ENCODE data around the gene SMYD3.
"Not testable (repeated sequence)": the region's sequence is repeated elsewhere in the genome, so short reads cannot be mapped to it uniquely, and the experiment has no call there.

Gene SMYD3

GRCh38 chr1:246037832-246038231 is 469.2 kb downstream of the SMYD3 start:
- no peak for DNase-seq (ENCODE audit: low read depth in 1 of 2, low spot score in 1 of 2)

- no peak for DNase-seq (ENCODE audit: low read depth in 1 of 2, low spot score in 1 of 2)
Measured at GRCh38 chr1:246036175-246036574, 470.9 kb downstream of the SMYD3 start.

GRCh38 chr1:246035060-246035541 is 472.0 kb downstream of the SMYD3 start:
- DNase-seq (ENCODE audit: low read depth in 1 of 2, low spot score in 1 of 2): no peak

DNA sequence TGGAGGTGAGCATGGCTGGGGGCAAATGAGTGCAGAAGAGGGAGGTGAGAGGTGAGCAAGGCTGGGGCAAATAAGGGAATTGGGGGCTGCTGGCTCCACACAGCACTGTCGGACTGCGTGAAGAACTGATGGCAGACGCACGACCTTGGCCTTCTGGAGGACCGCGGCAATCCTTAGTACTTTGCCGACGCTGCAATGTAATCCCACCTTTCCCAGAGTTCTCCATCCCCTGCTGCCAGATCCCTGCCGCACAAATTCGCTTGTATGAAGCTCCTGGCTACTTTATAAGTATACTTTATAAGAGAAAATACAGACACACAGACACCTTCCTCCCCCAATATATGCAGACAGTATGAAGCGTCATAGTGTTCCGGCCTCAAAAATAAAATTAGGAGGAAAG is 472.4 kb downstream of the SMYD3 start:
- DNase-seq (ENCODE audit: low read depth in 1 of 2, low spot score in 1 of 2): no peak

DNA sequence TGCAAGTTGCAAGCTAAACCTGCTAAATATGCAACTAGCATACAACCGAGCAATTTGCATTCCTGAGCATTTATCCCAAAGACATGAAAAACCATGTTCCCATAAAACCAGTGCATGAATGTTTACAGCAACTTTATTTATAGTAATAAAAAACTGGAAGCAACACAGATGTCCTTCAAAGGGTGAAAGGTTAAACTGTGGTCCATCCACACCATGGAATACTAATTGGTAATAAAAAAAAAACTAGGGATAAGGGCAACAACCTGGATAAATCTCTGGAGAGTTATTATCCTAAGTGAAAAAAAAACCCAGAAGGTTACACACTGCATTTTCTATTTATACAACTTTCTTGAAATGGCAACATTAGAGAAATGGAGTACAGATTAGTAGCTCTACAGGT is 474.1 kb downstream of the SMYD3 start:
- DNase-seq (ENCODE audit: low read depth in 1 of 2, low spot score in 1 of 2): no peak

DNA sequence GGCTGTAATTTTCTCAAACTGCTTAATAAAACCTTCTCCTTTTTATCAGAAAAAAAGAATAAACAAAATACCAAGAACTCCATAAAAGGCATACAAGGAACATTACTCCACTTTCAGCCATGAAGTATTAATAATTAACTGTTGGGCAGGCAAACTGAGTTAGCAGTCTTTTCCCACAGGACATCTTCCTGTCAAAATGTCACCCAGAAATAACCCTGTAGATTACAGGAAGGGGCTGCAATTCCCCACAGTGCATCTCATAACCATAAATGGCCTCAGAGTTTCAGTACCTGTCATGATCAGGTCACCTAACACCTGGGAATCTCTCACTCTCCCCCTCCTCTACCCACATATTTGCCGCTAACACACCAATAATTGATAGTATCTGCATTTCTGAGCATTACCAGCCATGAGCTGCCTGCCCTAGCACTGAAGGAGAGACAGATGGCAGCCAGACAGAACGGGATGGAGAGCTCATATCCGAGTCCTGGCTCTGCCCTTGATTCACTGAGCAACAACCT is 475.0 kb downstream of the SMYD3 start:
- DNase-seq (ENCODE audit: low read depth in 1 of 2, low spot score in 1 of 2): no peak

GRCh38 chr1:246029616-246030015 is 477.5 kb downstream of the SMYD3 start:
- DNase-seq (ENCODE audit: low read depth in 1 of 2, low spot score in 1 of 2): no peak

DNA sequence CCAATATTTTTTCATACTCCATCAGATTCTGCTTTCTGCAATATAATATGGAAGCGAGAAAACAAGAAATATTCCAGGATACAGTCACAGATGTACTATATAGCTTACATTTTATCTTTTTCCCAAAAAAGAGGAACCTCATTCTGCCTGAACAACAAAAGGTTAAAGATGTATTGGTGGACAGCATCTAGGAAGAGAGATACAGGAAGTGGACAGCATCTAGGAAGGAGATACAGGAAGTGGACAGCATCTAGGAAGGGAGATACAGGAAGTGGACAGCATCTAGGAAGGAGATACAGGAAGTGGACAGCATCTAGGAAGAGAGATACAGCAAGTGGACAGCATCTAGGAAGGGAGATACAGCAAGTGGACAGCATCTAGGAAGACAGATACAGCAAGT is 483.0 kb downstream of the SMYD3 start:
- DNase-seq (ENCODE audit: low read depth in 1 of 2, low spot score in 1 of 2): not testable (repeated sequence)

DNA sequence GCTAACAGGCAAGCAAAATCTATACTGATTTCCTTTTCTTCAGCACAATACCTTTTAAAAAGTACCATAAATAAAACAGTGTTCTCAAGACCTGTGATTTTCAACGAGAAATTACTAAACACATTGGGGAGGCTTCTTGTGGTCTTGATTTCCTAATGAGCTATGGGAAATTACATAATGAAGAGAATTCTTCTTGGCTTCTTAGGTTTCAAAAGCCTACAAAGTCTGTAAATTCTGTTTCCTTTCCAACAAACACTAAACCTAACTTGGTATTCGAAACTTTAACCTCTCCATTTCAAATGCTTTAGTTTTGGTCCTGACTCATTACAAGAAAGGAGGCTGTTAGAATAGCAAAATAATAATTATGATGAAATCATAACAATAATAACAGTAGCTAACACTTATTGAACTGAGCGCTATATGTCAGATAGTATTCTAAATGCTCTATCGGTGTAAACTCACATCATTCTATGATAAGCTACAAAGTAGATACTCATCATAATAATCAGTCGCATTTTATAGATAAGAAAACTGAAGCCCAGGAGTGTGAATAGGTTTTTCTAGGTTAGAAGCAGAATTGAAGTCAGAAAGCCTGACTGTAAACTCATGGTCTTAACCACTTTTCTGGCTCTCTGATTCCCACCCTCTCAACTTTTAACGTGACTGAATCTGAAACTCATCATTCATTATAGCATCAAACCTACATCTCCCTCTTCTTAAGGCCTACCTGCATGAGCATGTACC is 486.7 kb downstream of the SMYD3 start:
- DNase-seq (ENCODE audit: low read depth in 1 of 2, low spot score in 1 of 2): no peak

DNA sequence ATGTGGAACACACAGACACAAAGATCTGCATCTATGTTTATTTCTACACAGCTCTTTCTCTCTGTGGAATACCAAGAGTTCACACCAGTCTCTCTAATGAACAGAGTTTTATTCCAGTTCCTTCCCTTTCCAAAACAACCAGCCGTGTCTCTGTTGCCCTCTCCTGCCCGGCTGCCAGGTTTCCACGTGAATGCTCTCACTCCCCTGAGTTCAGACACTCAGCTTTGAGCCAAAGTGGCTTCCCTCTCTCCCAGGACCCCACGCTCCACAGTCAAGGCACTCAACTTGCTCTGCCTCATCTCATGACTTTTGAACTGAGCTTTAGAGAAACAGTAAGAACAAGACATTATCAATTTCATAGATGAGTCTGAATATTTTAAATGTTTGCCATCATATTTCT is 488.9 kb downstream of the SMYD3 start:
- DNase-seq (ENCODE audit: low read depth in 1 of 2, low spot score in 1 of 2): no peak

DNA sequence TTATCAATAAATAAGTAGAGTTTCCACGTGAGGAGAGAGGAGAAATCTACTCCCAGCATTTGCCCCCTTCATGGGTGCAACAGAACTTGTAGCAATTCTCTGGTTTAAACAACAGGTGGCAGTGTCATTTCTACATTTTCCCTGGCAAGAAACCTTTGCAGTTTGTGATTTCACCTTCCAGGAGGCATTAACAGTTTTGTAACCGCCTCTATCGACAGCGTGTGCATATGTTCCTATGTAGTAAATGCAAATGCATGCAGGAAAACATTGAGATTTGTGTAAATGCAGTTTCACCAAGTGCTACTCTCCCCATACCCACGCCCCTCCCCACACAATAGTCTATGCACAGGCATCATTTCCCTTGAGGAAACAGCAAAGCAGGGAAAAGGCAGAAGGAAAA is 494.7 kb downstream of the SMYD3 start:
- DNase-seq (ENCODE audit: low read depth in 1 of 2, low spot score in 1 of 2): no peak

DNA sequence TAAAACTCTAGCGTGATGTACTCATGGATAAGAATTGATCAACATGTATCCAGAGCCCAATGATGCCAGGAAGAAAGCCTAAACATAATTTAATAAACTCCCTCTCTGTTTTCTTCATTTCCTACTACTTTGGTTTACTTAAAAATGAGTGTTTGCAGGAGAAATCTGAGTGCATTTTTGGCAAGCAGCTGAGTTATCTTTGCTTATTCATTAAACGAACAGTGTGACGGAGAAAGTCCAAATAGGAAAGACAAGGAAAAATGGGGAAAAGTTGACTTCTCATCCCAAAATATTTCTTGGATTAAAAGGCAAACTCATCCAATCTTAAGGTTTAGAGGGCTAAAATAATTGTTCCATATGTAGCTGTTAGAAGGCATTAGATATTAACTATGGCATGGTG is 496.7 kb downstream of the SMYD3 start:
- DNase-seq (ENCODE audit: low read depth in 1 of 2, low spot score in 1 of 2): no peak

DNA sequence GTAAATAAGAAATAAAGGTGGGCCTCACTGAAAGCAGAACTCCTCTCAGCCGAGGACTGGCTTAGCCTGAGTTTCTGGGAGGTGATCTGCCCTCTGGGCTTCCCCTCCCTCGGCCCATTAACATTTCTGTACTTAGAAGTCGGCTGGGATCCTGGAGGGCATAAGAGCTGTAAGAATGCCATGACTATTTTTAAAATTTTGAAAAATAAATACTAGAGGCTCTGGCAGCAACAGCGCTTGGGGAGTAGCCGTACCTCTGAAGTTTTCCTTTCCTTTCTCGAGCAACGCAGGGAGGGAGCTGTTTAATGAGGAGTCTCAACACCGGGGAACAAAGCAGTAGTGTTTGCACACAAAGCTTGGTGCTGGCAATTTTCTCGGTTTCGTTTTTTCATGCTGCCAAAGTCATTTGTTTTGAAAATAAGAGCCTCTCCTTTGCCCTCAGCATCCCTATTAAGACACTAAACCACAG is 498.7 kb downstream of the SMYD3 start:
- no peak for DNase-seq (ENCODE audit: low read depth in 1 of 2, low spot score in 1 of 2)

- no peak for DNase-seq (ENCODE audit: low read depth in 1 of 2, low spot score in 1 of 2)
Measured at GRCh38 chr1:246005067-246005466, 502.0 kb downstream of the SMYD3 start.

GRCh38 chr1:246004301-246004700 is 502.8 kb downstream of the SMYD3 start:
- no peak for DNase-seq (ENCODE audit: low read depth in 1 of 2, low spot score in 1 of 2)

DNA sequence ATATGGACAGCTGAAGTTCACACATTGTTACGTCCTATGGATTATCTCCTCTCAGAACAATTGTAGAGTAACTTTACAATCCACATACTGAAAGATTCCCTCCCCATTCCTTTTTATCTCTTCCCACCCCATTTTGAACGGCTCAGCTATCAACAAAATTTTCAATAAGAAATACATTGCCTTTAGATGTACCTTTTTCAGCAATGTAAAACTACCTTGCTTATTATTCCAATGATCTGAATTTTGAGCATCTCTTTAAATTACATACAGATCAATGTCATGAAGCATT is 503.7 kb downstream of the SMYD3 start:
- DNase-seq (ENCODE audit: low read depth in 1 of 2, low spot score in 1 of 2): no peak

GRCh38 chr1:246002725-246003441 is 504.2 kb downstream of the SMYD3 start:
- peak; percentile 60 to 73 for DNase-seq (ENCODE audit: low read depth in 1 of 2, low spot score in 1 of 2)

DNA sequence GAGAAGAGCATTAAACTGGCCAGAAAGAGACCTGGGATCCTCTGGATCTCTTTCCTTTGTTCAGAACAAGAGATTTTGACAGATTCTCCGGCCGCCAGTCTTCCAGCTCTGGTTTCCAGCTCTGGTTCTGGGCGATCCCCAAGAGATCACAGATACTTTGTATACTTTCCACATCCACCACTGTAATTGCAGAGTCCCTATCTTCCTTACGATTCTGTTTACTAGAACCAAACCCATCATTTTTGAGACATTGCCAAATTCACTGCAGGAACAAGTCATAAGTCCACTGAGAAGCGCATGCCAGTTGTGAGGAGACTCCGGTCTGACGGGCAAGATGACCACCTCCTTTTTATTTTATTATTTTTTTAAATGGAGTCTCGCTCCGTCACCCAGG is 505.2 kb downstream of the SMYD3 start:
- no peak for DNase-seq (ENCODE audit: low read depth in 1 of 2, low spot score in 1 of 2)

DNA sequence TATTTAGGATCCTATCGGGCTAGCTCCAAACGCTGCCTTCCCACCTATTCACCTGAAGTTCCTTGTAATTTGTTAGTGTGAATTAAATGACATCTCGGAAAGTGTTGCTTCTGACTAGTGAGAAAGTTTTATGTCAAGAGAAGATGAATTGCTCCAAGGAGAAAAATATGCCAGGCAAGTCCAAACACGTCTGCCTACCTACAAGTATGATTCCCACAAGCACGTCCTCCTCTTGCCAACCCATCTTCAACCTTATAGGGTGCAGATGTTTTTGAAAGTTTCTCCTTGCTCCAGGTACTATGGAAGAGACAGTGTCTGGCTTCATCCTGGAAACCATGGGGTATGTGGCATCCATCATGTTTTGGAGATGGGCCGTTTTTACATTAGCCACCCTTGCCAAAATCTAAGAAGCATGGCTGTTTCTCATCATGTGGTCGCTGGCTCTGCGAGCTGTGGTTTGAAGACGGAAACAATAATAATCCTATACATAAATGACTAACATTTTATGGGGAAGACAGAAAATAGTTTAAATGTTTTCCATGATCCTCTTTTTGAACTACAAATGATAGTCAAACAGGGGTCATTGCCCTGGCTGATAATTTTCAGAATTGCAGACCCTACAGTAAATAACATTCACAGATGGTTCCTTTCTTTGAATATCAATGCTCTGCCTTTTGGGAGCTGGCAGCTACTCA is 505.8 kb downstream of the SMYD3 start:
- no peak for DNase-seq (ENCODE audit: low read depth in 1 of 2, low spot score in 1 of 2)

GRCh38 chr1:246000638-246001015 is 506.5 kb downstream of the SMYD3 start:
- no peak for DNase-seq (ENCODE audit: low read depth in 1 of 2, low spot score in 1 of 2)

GRCh38 chr1:245999697-246000637 is 507.1 kb downstream of the SMYD3 start:
- DNase-seq (ENCODE audit: low read depth in 1 of 2, low spot score in 1 of 2): no peak

Measured in stimulated activated CD4-positive, alpha-beta T cell treated with anti-CD3 and anti-CD28 coated beads, Interleukin-15, amount 100 ng/mL, for 1 hour (primary cell).